Stimulated activated CD4-positive, alpha-beta T cell treated with anti-CD3 and anti-CD28 coated beads, Interleukin-1b, Interleukin-23, amount 100 ng/mL, for 48 hours (primary cell): ENCODE measurements around the gene PDE7B.
"Not testable (repeated sequence)": the region's sequence is repeated elsewhere in the genome, so short reads cannot be mapped to it uniquely, and the experiment has no call there.

ENCODE experiments used
- DNase-seq: peaks from one replicate; pipeline ENCODE4 v3.0.0-alpha.2; 2020

PDE7B gene

DNA sequence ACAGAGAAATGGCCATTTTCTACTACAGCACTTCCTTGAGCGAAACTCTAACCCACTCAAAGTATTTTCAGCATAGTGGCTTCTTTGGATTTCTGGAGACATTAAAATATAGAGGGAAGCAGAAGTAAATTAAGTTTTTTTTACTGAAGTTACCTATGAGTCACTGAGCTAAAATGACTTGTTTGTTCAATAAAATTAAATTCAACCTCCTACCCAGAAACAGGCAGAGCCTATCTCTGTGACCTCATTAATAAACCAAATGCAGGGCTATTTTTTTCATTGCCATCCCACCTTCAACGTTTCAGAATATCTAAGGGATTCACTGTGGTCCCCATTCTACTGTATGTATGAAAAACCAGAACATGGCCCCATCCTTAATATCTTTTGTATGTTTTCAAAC lies 265.6 kb downstream of the PDE7B start:
- no peak for DNase-seq

DNA sequence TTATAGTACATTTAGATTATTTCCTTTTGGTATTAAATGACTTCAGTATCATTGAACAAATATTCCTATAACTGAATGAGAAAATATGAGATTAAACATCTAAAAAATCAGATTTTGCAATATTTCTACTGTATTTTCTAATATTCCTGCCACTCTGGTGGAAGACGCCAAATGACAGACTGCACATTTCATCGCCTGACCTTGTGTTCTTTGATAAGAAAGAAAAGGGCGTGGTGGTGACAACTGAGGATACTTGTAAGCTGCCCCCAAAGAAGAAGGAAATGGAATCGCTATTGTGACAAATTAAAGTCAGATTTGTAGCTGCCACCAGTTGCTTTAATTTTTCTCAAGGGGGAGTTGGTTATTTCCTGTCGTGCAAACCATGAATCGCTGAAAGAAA lies 267.3 kb downstream of the PDE7B start:
- DNase-seq = no peak

DNA sequence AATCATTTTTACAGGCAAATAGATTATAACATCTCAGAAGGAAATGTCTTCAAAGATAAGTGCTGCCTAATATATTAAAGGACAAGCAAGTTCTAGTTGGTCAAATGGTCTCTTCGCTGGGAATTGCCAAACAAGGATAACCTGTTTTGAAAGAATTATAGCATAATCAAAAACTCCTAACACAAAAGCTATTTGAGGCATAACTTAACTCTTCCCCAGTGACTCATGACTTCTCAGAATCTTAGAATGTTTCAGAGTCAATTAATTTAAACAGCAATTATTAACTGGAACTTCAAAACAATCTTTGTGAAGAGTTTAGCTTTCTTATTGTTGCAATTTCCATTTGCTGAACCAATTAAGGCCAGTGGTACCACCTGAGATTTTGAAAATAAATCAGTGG lies 272.0 kb downstream of the PDE7B start:
- DNase-seq = no peak

DNA sequence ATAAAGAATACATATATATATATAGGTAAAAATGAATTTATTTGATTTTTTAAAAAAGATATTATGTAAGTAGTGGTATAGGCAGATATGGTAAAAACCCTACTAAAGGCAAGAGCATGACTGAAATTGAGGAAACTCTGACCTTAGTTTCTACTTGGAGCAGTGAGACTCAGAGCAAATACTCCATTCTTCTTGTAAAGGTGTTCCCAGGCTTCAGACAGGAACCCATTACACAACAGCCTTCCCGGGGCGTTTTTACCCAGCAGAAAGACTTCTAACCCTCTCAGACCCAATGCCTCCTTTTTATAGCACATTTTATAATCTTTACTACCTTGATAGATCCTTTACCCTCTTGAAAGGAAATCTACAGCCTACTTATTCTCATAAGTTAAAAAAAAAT lies 274.1 kb downstream of the PDE7B start:
- DNase-seq = no peak

DNA sequence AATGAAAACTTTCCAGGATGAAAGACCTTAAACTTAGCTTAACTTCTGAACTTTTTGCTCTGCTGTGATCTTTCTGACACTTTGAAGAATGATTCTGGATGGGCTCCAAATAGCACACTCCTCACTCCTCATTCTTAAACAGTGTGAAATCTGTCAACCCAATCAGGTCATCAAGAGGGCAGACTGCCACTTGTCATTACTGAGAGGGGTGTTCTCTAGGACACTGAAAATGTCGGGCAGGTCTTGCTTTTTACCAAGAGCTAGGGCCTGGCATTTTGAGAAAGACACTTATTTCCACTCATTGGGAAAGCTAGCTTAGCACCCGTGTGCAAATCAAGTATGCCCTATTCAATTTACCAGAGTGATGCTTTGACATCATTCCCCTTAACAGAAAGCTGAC lies 276.4 kb downstream of the PDE7B start:
- DNase-seq = no peak

DNA sequence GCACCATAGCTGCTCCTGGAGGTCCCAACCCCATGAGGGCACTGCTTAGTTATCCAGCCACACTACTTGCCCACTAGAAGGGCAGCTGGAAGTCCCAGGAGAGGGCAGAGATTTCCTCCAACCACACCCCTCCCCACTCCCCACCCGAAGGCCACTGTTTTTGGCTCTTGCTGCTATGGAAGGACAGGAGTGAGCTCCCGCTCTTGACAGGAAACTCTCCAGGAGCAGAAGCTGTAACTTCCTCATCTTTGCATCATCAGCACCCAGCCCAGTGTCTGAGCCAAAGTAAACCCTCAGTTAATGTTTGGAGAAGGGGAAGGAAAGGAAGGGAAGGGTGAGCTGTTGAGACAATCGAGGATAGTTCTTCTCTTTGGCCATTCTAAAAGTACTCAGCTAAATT lies 277.9 kb downstream of the PDE7B start:
- DNase-seq = no peak

DNA sequence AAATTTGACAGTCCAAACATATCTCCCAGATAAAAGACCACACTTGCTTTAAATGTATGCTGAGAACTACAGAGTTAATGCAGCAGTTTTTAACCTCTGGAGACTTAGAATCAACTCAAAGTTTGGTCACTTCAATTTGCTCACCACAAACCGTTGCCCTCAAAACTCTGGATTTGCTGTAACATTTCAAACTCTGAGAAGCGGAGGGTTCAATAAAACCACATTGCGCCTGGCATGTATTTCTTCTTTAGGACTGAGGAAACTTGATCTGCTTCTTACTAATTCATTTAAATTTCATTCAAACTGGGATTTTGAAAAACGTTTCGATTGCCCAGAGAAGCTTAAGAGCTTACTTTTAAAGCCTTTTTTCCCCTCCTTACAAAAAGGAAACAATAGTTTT lies 282.8 kb downstream of the PDE7B start:
- no peak for DNase-seq

DNA sequence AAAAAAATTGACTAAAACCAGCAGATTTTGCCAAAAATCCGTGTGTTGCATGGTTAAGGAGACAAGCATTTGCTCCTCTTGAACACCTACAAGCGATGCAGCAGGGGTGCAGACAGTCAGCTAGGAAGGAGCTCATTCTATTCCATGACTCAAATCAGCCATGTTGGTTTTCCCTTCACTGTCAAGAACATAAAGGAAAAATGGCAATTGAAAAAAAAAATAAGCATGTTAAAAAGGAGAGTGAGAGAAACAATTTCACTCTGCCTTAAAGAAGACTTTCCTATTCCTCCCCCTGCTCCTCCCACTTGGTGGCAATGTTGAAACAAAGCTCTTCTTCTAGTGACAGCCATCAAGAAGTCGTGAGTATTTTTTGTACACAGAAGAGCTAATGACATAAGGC lies 283.2 kb downstream of the PDE7B start:
- DNase-seq = no peak

DNA sequence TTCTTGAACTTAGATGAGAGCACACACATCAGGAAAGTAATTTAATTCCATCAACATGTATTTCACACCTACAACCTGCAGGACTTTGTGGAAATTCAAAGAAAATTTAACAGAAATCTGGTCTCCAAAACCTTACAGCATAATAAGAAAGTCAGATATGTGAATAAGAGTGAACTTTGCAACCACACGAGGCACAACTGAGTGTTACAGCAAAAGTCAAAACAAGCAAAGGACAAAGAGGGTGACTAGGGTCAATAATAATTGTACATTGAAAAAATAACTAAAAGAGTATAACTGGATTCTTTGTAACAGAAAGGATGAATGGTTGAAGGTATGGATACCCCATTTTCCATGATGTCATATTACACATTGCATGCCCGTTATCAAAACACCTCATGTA lies 284.8 kb downstream of the PDE7B start:
- no peak for DNase-seq

DNA sequence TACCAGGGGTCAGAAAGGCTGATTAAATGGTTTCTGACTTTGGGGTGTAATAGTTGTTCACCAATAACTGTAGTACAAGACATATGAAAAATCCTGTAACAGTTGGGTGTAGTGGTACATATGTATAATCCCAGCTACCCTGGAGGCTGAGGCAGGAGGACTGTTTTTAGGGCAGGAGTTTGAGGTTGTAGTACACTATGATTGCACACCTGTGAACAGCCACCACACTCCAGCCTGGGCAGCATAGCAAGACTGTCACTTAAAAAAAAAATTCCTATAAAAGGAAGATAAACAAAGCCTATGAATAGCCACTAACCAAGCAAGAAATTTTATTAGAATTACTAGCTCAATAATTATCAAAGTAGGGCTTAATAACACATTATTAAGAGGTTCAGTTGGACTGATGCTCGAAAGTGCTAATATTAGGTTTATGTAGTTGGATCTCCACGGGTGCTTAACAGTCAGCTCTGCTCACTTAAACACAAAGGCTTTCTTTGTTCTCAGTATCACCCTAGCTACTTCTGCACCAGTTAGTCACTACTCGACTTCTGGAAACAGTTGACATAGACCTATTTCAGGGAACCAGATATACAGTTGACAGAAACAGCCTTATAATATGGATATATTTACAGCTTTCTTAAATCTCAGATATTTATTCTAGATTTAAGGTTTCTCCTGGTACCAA lies 285.6 kb downstream of the PDE7B start:
- DNase-seq = no peak

DNA sequence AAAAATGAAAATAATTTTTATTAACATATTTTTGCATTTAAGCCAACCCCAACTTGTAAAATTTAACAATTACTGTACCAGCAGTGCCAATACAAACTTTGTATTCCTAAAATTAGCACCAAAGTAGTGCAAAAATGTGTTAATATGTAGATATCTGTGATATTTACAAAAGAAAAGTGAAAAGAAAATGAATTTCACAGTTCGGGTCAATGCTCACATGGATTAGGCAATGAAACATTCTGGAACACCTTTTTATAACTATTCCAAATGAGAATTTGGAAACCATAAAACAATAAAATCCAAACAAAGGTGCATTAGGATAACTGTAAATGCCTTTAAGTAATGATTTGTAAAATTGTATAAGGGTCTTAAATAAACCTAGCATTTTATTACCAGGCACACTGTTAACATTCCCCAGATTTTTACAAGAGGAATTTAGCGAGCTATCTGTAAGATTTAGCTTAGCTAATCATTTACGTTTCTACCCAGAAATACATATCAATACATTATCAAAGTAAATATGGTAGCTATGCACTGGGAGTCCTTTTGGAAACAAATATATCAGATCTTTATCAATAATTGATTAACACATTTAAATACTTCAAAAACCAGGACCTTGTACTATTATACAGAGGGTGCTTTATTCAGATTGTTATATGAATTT lies 286.4 kb downstream of the PDE7B start:
- no peak for DNase-seq

DNA sequence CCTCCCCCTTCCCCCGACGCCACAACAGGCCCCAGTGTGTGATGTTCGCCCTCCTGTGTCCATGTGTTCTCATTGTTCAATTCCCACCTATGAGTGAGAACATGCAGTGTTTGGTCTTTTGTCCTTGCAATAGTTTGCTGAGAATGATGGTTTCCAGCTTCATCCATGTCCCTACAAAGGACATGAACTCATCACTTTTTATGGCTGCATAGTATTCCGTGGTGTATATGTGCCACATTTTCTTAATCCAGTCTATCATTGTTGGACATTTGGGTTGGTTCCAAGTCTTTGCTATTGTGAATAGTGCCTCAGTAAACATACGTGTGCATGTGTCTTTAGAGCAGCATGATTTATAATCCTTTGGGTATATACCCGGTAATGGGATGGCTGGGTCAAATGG lies 287.6 kb downstream of the PDE7B start:
- not testable (repeated sequence) for DNase-seq

DNA sequence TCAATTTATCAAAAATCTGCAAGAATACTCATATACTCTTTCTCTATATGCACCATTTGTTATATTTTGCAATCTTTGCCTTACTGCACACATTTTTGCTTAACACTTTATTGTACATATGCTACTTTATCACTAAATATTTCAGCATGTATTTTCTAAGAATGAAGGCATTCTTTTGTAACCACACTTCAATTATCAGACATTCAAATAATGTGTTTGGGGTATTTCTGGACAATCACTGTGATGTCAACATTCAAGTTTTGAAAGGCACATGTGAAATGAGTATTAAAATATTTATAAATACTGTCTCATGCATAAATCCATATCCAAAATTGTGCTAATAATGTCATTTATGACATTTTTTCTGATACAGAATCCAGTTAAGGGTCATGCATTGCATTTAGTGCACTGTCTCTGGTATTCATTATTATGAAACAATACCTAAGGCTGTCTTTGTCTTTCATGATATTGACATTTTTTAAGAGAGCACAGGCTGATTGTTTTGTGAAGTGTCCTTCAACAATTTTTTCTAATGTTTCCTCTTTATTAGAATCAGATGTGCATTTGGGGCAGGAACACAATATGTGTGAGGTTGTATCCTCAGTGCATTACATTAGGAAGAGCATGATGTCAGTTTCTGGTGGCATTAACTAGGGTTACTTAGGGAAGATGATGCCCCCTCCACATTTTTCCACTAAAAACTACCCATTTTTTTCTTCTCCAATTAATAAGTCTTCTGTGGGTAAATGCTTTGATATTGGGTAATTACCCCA lies 292.9 kb downstream of the PDE7B start:
- DNase-seq = no peak

DNA sequence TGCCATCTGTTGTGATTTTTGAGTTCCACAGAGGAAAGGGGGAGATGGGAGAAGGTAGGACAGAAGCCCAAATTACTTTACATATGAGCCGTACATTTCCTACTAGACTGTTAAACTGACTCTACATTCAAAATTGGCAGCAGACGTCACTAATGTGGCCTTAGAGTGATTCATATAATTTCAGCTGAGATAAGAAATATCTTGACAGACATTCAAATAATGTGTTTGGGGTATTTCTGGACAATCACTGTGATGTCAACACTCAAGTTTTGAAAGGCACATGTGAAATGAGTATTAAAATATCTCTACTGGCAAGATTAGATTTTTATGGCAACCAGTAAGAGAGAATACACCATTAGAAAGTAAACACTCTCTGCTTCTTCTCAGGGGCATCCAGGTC lies 294.6 kb downstream of the PDE7B start:
- no peak for DNase-seq

DNA sequence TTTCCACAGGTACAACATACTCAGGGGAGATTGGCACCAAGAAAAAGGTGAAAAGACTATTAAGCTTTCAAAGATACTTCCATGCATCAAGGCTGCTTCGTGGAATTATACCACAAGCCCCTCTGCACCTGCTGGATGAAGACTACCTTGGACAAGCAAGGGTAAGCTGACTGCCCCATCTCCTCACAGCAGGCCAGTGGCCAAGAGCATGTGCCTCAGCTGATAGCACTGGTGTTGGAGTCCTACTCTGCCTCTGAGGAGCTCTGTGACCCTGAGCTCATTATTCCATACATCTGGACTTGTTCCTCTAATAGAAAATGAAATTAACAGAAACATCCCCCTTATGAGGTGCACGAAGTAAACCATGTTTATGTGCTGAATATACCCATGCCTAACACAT lies 295.8 kb downstream of the PDE7B start:
- no peak for DNase-seq

DNA sequence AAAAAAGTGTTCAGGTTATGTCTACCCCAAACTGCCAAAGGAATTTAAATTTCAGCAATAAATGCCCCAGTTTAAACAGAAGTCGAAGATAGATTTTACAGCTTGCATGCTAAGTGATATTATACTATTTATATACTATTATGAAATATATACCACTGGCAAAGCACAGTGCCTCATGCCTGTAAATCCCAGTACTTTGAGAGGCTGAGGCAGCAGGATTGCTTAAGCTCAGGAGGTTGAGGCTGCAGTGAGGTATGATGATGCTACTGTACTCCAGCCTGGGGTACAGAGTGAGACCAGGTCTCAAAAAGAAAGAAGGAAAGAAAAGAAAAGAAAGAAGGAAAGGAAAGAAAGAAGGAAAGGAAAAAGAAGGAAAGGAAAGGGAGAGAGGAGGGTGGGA lies 296.6 kb downstream of the PDE7B start:
- DNase-seq = no peak

DNA sequence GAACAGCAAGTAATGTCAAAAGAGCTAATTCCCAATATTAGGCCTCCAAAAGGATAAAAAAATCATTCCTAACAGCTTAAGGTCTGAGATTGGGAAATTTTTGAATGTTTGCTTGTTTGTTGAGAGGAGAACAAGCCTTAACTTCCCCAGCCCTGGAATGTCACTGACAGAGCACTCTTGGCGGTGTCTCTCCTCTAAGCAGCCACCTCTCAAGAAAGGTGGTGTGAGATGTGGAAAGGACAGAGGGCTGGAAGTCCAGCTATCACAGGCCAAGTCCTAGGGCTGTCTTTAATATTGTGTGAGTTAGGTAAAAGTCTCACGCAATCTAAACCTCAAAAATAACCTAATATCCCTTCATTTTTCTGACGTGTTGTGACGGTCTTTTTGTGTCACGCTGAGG lies 297.0 kb downstream of the PDE7B start:
- no peak for DNase-seq

DNA sequence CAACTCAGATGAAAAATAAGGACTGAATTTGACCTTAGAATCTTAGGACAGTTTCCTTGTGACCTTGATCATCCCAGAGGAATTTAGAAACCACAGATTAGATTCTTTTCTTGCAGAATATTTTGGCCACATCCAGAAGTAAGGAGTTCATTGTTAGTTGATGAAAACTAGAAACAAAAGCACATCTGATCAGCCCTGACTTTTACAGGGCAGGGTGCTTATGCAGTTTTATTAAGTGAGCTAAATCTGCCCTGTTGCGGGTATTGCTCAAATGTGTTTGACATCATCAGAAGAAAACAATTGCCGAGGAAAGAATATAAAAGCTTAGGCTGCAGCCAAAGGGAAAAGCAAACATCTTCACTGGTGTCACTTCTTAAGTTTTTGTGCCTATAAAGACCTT lies 297.8 kb downstream of the PDE7B start:
- DNase-seq = no peak

DNA sequence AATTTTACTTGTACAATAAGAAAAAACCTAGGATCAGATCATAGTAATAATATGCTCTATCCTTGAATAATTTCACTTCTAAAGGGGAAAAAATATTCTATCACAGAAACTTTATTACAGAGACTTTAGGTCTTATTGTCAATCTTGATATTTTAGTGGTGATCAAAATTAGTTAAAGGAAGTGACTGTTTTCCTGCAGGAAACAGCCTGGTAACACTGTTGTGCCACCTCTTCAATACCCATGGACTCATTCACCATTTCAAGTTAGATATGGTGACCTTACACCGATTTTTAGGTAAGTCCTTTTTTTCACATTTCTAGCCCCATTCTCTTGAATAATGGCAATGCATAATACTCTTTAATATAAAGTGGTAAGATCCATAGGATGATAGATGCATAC lies 299.5 kb downstream of the PDE7B start:
- DNase-seq = no peak

DNA sequence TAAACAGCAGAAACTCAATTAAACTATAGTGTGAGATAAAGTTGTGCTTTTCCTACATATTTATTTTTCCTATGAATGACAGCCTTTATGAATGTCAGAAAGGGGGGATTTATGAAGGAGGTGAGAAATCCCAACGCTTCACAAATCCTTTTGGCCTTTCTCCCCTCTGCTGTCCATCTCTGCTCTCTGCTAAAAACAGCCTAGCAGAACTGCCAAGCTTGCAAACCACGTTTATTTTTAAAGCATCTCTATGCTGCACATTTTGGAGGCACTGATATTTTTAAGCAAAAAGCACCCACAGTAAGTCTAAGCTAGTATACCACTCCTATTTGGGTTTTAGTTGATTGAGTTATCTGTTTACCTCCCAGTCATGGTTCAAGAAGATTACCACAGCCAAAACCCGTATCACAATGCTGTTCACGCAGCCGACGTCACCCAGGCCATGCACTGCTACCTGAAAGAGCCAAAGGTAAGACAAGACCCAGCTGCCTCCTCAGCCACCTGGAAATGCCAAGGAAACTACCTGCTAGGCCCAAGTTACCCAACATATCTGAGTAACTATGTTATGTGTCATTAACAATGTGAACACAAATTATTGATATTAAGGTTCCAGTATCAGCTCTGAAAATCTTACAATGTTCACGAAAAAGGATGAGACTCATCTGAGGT lies 302.3 kb downstream of the PDE7B start:
- no peak for DNase-seq

DNA sequence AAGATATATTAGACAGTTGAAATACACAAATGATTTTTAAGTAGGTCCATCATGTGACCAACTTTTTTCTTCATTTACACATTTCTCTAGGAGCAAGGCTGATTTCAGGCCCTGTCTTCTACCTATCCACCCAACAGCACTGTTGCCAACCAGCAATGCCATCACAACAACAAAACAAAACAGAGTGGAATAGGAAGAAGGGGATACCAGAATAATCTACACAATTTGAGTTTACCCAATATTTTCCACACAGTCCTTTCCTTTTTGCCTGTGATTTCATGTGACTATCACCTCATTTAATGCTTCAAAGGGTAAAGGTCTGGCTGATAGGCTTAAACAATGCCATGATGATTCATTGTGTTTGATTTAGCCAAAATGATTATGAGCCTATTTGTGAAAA lies 303.7 kb downstream of the PDE7B start:
- DNase-seq = no peak

DNA sequence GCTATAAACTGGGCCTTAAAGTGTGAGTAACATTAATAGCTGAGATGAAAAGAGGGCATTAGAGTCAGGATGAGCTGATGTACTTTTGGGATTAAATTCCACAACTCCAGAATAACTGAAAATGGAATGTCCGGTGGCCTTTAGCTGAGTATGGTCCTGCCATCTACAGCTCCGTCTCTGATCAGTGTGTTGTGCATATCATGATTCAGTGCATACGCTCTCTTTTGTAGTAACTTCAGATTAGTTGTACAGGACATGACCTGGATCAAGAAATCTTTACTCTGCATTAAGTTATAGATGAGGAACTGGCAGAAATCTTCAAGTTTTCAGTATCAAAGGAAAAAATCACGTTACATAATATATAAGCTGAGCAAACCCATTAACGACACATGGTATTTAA lies 306.2 kb downstream of the PDE7B start:
- DNase-seq = no peak

DNA sequence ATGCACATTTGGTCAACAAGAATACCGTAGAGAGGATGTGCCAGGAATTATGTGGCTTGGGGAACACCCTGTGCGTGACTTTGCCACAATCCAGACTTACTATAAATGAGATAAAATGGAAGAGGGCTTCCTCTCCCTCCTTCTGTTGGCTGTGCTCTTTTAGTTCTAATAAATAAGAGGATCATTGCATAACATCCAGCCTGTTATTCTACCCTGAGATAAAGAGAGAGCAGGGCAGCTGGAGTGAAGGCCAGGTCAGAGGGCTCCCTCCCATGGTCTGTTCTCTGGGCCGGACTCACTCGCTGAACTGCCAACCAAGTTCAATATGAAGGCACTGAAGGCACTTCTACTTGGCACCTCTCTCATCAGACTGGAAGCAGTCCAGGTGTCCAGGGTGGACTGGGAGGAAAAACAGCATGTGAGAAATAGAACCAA lies 306.9 kb downstream of the PDE7B start:
- no peak for DNase-seq

DNA sequence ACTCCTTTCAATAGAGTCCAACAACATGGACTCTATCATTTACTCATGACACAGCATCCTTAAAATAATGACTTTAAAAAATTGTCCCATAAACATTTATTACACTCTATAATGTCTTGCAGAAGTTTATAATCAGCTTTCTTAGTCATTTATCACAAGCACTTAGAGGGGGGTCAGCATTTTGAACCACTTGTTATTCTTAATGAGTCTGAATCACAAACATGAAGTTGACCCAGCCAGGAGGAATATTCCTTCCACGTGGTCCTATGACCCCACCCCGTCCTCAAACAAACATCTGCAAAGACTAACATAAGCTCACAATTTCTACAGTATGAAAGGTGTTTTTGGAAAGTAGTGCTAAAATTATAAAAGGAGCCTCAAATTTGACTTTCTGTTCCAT lies 307.5 kb downstream of the PDE7B start:
- no peak for DNase-seq
